HEK293 (cell line): ENCODE results near the gene MTA3.

Source experiments
- HOXA7 ChIP-seq: sonication (generic); formaldehyde crosslinking; IDR thresholded peaks from 2 replicates; pipeline ENCODE4 v1.8.1; 2022; ENCODE audit warnings: missing genetic modification reagents, borderline replicate concordance
- KLF16 ChIP-seq: fragments of 450-650 bp; formaldehyde crosslinking; IDR thresholded peaks from 2 replicates; pipeline ENCODE4 v1.5.1; 2017; ENCODE audit warnings: missing biosample characterization, missing genetic modification characterization
- KLF8 ChIP-seq: fragments of 450-650 bp; formaldehyde crosslinking; IDR thresholded peaks from 2 replicates; pipeline ENCODE4 v1.5.1; 2016; ENCODE audit warnings: missing biosample characterization, missing genetic modification characterization
- ZNF785 ChIP-seq: fragments of 450-650 bp; formaldehyde crosslinking; IDR thresholded peaks from 2 replicates; pipeline ENCODE4 v1.5.1; 2016; ENCODE audit warnings: missing biosample characterization, missing genetic modification characterization
- TF ChIP-seq, protein P1 (sequence below): fragments of 450-650 bp; formaldehyde crosslinking; IDR thresholded peaks from 2 replicates; pipeline ENCODE4 v1.5.1; 2016; ENCODE audit warnings: missing biosample characterization, missing genetic modification characterization
- TF ChIP-seq, protein P2 (sequence below): fragments of 450-650 bp; formaldehyde crosslinking; IDR thresholded peaks from 2 replicates; pipeline ENCODE4 v1.5.1; 2016; ENCODE audit warnings: missing biosample characterization, missing genetic modification characterization
- TF ChIP-seq, protein P3 (sequence below): fragments of 450-650 bp; formaldehyde crosslinking; IDR thresholded peaks from 2 replicates; pipeline ENCODE4 v1.5.1; 2017; ENCODE audit warnings: missing biosample characterization, missing genetic modification characterization
- TF ChIP-seq, protein P4 (sequence below): fragments of 450-650 bp; formaldehyde crosslinking; IDR thresholded peaks from 2 replicates; pipeline ENCODE4 v1.5.1; 2016; ENCODE audit warnings: missing biosample characterization, missing genetic modification characterization
- TF ChIP-seq, protein P5 (sequence below): fragments of 450-650 bp; formaldehyde crosslinking; IDR thresholded peaks from 2 replicates; pipeline ENCODE4 v1.5.1; 2016; ENCODE audit warnings: missing biosample characterization, missing genetic modification characterization

DNA sequence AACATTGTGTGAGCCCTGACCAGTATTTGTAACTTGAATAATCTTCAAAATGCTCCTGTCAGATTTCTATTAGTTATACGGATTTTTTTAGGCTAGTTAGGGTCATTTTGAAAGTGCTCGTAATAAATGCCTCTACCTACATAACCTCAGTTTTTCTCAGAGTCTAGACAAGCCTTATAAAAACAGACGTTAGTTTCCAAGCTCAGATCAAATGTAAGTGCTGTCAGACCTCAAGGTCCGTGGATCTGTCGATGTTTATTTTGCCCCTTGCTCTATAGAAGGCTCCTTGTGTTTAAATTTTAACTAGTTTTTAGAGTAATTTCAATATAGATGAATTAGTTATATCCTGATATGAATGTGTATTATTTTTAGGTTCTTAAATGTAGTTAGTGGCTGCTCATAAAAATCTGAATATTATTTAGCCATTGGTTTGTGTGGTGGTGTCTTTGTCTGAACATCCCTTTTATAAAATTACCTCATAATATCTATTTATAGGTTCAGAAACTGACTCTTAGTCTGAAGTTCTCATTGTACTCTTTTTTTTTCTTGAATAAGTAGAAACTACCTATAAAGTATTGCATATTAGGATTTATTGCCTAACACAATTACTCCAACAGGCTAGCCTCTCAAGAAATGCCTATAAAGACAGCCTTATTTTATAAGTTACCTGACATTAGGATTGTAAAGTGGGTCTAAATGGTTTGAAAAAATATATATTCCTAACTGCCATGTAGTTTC lies 71.1 kb downstream of the MTA3 start:
- TF ChIP-seq KLF8 (tag by site-specific recombination) (no peak), HOXA7 (CRISPR knock-in tag) (no peak), ZNF785 (tag by site-specific recombination) (no peak), KLF16 (tag by site-specific recombination) (no peak)
- TF ChIP-seq, protein P1, sequence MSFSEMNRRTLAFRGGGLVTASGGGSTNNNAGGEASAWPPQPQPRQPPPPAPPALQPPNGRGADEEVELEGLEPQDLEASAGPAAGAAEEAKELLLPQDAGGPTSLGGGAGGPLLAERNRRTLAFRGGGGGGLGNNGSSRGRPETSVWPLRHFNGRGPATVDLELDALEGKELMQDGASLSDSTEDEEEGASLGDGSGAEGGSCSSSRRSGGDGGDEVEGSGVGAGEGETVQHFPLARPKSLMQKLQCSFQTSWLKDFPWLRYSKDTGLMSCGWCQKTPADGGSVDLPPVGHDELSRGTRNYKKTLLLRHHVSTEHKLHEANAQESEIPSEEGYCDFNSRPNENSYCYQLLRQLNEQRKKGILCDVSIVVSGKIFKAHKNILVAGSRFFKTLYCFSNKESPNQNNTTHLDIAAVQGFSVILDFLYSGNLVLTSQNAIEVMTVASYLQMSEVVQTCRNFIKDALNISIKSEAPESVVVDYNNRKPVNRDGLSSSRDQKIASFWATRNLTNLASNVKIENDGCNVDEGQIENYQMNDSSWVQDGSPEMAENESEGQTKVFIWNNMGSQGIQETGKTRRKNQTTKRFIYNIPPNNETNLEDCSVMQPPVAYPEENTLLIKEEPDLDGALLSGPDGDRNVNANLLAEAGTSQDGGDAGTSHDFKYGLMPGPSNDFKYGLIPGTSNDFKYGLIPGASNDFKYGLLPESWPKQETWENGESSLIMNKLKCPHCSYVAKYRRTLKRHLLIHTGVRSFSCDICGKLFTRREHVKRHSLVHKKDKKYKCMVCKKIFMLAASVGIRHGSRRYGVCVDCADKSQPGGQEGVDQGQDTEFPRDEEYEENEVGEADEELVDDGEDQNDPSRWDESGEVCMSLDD = no peak
- TF ChIP-seq, protein P2, sequence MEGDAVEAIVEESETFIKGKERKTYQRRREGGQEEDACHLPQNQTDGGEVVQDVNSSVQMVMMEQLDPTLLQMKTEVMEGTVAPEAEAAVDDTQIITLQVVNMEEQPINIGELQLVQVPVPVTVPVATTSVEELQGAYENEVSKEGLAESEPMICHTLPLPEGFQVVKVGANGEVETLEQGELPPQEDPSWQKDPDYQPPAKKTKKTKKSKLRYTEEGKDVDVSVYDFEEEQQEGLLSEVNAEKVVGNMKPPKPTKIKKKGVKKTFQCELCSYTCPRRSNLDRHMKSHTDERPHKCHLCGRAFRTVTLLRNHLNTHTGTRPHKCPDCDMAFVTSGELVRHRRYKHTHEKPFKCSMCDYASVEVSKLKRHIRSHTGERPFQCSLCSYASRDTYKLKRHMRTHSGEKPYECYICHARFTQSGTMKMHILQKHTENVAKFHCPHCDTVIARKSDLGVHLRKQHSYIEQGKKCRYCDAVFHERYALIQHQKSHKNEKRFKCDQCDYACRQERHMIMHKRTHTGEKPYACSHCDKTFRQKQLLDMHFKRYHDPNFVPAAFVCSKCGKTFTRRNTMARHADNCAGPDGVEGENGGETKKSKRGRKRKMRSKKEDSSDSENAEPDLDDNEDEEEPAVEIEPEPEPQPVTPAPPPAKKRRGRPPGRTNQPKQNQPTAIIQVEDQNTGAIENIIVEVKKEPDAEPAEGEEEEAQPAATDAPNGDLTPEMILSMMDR (tag by site-specific recombination) = no peak
- TF ChIP-seq, protein P3, sequence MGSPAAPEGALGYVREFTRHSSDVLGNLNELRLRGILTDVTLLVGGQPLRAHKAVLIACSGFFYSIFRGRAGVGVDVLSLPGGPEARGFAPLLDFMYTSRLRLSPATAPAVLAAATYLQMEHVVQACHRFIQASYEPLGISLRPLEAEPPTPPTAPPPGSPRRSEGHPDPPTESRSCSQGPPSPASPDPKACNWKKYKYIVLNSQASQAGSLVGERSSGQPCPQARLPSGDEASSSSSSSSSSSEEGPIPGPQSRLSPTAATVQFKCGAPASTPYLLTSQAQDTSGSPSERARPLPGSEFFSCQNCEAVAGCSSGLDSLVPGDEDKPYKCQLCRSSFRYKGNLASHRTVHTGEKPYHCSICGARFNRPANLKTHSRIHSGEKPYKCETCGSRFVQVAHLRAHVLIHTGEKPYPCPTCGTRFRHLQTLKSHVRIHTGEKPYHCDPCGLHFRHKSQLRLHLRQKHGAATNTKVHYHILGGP = no peak
- TF ChIP-seq, protein P4, sequence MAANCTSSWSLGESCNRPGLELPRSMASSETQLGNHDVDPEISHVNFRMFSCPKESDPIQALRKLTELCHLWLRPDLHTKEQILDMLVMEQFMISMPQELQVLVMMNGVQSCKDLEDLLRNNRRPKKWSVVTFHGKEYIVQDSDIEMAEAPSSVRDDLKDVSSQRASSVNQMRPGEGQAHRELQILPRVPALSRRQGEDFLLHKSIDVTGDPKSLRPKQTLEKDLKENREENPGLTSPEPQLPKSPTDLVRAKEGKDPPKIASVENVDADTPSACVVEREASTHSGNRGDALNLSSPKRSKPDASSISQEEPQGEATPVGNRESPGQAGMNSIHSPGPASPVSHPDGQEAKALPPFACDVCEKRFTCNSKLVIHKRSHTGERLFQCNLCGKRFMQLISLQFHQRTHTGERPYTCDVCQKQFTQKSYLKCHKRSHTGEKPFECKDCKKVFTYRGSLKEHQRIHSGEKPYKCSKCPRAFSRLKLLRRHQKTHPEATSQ (tag by site-specific recombination) = no peak
- TF ChIP-seq, protein P5, sequence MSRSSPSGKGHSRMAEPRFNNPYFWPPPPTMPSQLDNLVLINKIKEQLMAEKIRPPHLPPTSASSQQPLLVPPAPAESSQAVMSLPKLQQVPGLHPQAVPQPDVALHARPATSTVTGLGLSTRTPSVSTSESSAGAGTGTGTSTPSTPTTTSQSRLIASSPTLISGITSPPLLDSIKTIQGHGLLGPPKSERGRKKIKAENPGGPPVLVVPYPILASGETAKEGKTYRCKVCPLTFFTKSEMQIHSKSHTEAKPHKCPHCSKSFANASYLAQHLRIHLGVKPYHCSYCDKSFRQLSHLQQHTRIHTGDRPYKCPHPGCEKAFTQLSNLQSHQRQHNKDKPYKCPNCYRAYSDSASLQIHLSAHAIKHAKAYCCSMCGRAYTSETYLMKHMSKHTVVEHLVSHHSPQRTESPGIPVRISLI (tag by site-specific recombination) = no peak
